HTR-8/SVneo (cell line): ENCODE data around the gene FAF2.
A peak's percentile ranks its signal among the peaks of the same experiment; 100 is the strongest.

Source experiments
- DNase-seq: peaks from one replicate; pipeline ENCODE4 v3.0.0; 2011; ENCODE audit warnings: low spot score, mixed read lengths; ENCODE audit not compliant: insufficient read length
- FAIRE-seq: peaks from 2 replicates; lab custom pipeline; 2011; peaks lifted over from hg19 to GRCh38; lab: Jason Lieb, UNC

FAF2 gene

GRCh38 chr5:176527246-176528222 is 79.3 kb downstream of the FAF2 start:
- FAIRE-seq = no peak
- no peak for DNase-seq

GRCh38 chr5:176528301-176528700 is 80.1 kb downstream of the FAF2 start:
- no peak for DNase-seq
- no peak for FAIRE-seq

GRCh38 chr5:176528761-176529115 is 80.6 kb downstream of the FAF2 start:
- FAIRE-seq (no peak), DNase-seq (no peak)

GRCh38 chr5:176529116-176529740 is 81.0 kb downstream of the FAF2 start:
- no peak for FAIRE-seq
- no peak for DNase-seq

GRCh38 chr5:176529741-176530141 is 81.6 kb downstream of the FAF2 start:
- no peak for DNase-seq
- no peak for FAIRE-seq

GRCh38 chr5:176530393-176530982 is 82.3 kb downstream of the FAF2 start:
- DNase-seq = no peak
- FAIRE-seq = no peak

GRCh38 chr5:176530983-176531901 is 83.1 kb downstream of the FAF2 start:
- no peak for FAIRE-seq
- no peak for DNase-seq

- no peak for DNase-seq
- no peak for FAIRE-seq
Observed at GRCh38 chr5:176531902-176532493, 83.8 kb downstream of the FAF2 start.

- DNase-seq = no peak
- FAIRE-seq = no peak
Observed at GRCh38 chr5:176532795-176533194, 84.6 kb downstream of the FAF2 start.

GRCh38 chr5:176533390-176533789 is 85.2 kb downstream of the FAF2 start:
- FAIRE-seq (no peak), DNase-seq (no peak)

GRCh38 chr5:176533894-176534611 is 85.9 kb downstream of the FAF2 start:
- no peak for FAIRE-seq
- DNase-seq = no peak

- DNase-seq = no peak
- no peak for FAIRE-seq
Observed at GRCh38 chr5:176534640-176535039, 86.5 kb downstream of the FAF2 start.

- FAIRE-seq (no peak), DNase-seq (no peak)
Observed at GRCh38 chr5:176535101-176535663, 87.0 kb downstream of the FAF2 start.

- FAIRE-seq (no peak), DNase-seq (no peak)
Observed at GRCh38 chr5:176535664-176536131, 87.5 kb downstream of the FAF2 start.

- no peak for FAIRE-seq
- DNase-seq = peak; percentile 66
Observed at GRCh38 chr5:176536132-176536901, 88.1 kb downstream of the FAF2 start.

GRCh38 chr5:176536902-176537553 is 88.8 kb downstream of the FAF2 start, which contains the start of gene RNF44:
TSS of gene RNF44 (minus strand) at chr5:176537402. CDS start at chr5:176532472, 4,930 bp downstream.
- FAIRE-seq (peak; percentile 74), DNase-seq (peak; percentile 94)

GRCh38 chr5:176537554-176538229 is 89.5 kb downstream of the FAF2 start:
- FAIRE-seq = peak; percentile 85

More at GRCh38 chr5:176537554-176538229, 89.5 kb downstream of the FAF2 start:
- peak; percentile 96 for DNase-seq
